HG03565 (cell line): ENCODE data around the gene TXNRD2.

Experiments
- ATAC-seq: cut with Tn5 transposase; IDR thresholded peaks from one replicate; pipeline ENCODE4 v1.9.1; 2021; ENCODE audit warnings: mild to moderate bottlenecking, moderate library complexity; ENCODE audit not compliant: unreplicated experiment

The TXNRD2 gene

GRCh38 chr22:19980766-19981165, 39.1 kb upstream of the TXNRD2 start:
- ATAC-seq = no peak

- no peak for ATAC-seq
Observed at GRCh38 chr22:19979712-19980493, 38.3 kb upstream of the TXNRD2 start.

DNA sequence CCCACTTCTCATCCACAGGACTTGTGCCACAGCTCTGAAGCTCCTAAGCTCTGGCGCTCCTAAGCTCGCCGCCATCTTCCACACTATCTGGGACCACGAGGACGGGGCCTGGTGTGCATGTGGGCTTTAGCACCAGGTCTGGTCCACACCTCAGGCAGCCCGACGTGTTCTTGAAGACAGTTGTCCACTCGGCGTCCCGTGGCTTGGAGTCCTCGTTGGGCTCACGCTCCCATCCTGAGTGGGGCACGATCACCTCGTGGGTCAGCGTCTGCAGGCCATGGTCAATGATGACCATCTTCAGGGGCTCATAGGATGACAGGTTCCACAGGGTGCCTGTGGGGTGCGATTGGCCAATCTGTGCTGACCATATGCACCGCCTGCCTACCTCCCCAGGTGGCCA, 37.1 kb upstream of the TXNRD2 start:
- no peak for ATAC-seq

DNA sequence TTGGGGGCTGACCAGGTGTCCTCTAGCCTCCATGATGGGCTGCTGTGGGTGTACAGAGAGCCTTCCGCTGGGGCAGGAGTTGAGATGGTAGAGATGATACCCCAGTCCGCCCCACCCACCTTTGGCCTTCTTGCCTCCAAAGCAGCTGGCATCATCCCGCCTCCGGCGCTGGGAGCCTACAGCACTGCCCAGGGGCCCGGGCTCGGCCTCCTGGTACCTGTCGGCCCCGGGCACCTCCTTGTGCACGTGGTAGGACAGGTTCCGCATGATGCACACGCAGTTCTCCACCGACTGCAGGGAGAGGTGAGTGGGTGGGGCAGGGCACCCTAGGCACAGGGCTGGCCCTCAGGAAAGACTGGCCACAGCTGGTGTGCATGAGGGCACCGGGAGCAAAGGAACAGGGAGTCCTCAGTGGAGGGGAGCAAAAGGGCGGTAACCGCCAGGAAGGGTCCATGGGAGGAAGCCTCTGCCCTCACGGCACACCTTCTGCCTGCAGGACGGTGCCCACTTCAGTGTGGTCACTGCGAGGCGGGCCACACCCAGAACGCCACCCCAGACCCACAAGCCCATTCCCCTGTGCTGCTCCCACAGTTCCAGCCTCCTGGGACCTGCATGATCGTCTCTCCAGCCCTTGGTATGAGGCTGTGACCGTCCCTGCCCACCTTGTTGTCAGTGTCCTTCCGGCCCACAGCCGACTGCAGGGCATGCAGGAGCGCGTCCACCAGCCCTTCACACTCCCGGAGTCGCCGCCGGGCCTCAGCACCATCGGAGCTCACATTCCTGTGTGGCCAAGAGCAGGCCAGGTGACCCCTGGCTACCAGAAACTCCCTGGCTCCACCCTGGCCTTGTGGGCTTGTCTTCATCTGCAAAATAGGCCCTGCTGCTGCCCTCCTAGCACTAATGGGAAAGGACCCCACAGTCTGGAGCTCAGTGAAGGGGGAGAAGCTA, 36.0 kb upstream of the TXNRD2 start:
- ATAC-seq = no peak

DNA sequence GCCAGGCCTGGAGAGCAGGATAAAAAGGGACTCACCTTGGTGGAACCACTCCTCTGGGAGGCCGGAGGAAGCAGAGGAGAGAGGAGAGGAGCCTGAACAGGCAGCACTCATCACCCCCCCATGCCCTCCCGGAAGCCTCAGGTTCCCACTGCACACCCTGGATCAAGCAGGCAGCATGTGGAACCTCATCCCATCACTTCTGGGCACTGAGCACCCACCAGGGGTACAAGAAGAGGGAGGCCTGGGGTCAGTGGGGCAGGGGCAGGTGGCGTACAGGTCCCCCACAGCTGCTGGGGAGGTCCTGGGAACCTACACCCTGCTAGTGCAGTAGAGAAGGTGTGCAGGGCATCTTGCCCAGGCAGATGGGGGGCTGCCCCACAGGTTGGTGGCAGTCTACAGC, 35.1 kb upstream of the TXNRD2 start:
- ATAC-seq = no peak

- ATAC-seq = no peak
Observed at GRCh38 chr22:19975707-19976035, 34.1 kb upstream of the TXNRD2 start.

- no peak for ATAC-seq
Observed at GRCh38 chr22:19974935-19975706, 33.5 kb upstream of the TXNRD2 start.

- ATAC-seq = no peak
Observed at GRCh38 chr22:19974268-19974861, 32.7 kb upstream of the TXNRD2 start.

- no peak for ATAC-seq
Observed at GRCh38 chr22:19973551-19974267, 32.1 kb upstream of the TXNRD2 start.

- ATAC-seq = no peak
Observed at GRCh38 chr22:19972652-19973550, 31.3 kb upstream of the TXNRD2 start.

GRCh38 chr22:19972251-19972650, 30.6 kb upstream of the TXNRD2 start:
- no peak for ATAC-seq

- ATAC-seq = no peak
Observed at GRCh38 chr22:19971276-19972124, 29.9 kb upstream of the TXNRD2 start.

DNA sequence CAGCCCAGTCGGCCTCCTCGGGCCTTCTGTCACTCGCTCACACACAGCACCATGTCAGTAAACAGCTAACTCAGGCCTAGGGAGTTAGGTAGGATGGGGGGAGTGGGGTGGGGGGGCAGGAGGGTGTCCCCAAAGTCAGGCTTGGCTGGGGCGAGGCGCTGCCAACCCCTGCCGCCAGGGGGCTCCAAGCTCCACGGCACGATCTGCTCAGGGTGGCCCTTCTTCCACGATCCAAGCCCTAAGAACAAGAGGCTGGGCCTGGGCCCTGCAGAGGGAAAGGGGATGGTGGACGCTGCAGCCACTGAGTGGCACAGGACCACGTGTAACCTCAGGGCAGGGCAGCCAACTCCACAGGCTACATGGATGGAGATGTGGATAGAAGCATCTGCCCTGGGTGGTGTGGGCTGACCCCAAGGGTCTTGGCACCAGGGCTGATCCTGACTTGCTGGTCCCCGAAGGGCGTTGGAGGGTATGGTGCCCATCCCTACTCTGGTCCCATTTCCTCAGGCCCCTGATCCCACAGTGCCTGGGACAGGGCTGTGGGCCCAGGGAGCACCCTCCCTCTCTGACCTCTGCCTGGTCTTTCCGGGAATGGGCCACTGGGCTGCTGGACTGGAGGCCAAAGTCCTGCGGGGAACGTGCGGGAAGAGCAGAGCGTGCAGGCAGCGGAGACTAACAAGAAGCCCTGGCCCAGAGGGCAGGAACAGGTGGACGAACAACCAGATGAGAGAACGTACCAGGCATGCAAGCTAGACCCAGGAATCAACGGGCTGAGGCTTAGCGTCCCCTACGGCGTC, 29.1 kb upstream of the TXNRD2 start:
- ATAC-seq = no peak

DNA sequence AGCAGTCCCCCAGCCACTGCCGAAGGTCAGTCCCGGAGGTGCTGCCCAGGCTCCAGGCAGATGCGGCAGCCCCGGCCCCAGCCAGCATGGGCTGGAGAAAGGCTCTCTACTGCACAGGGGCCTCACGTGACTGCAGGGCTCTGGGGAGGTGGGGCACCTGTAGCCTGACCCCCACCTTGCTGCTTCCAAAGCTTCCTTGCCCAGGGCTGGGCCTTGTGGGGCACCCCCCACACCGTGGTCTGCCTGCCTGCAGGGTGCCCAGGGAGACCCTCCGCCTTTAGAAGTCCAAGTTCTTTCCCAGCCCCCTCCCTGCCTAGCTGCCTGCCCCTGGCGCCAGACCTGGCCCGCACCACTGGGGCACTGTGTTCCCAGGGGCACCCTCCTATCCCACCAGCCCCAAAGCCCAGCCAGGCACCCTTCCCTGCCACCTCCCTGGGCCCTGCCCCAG, 28.4 kb upstream of the TXNRD2 start:
- no peak for ATAC-seq

DNA sequence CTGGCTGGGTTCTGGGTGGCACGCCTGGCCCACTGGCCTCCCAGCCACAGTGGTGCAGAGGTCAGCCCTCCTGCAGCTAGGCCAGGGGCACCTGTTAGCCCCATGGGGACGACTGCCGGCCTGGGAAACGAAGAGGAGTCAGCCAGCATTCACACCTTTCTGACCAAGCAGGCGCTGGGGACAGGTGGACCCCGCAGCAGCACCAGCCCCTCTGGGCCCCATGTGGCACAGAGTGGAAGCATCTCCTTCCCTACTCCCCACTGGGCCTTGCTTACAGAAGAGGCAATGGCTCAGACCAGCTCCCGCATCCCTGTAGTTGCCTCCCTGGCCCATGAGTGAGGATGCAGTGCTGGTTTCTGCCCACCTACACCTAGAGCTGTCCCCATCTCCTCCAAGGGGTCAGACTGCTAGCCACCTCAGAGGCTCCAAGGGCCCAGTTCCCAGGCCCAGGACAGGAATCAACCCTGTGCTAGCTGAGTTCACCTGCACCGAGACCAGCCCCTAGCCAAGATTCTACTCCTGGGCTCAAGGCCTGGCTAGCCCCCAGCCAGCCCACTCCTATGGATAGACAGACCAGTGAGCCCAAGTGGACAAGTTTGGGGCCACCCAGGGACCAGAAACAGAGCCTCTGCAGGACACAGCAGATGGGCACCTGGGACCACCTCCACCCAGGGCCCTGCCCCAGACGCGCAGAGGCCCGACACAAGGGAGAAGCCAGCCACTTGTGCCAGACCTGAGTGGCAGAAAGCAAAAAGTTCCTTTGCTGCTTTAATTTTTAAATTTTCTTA, 27.7 kb upstream of the TXNRD2 start:
- ATAC-seq = no peak

DNA sequence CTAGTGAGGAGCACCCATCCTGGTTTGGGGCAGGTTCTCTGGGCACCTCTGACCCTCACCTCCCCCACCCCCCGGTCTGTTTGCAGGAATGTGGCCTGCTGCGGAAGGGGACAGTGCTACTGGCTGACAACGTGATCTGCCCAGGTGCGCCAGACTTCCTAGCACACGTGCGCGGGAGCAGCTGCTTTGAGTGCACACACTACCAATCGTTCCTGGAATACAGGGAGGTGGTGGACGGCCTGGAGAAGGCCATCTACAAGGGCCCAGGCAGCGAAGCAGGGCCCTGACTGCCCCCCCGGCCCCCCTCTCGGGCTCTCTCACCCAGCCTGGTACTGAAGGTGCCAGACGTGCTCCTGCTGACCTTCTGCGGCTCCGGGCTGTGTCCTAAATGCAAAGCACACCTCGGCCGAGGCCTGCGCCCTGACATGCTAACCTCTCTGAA, 26.9 kb upstream of the TXNRD2 start:
- no peak for ATAC-seq
